ENCODE results near the gene AEN.

Gene AEN

GRCh38 chr15:88623061-88623460 is 1.9 kb downstream of the AEN start:
- 75 to 90% methylated on average over 1 to 2 of the region's 2 CpGs for WGBS, 2 experiments
- H3K9me3 ChIP-seq (ENCODE audit: control insufficient read depth, low read length), result no peaks in the 10 kb centered on the region
- H3K27ac ChIP-seq (ENCODE audit: insufficient read depth, low read depth, low read length, poor library complexity, severe bottlenecking), result no peak overlapping the region
- peaks cover 10% of the 10 kb centered on the region for H3K36me3 ChIP-seq (ENCODE audit: control insufficient read depth, insufficient read depth, low read length)
- no peaks in the 10 kb centered on the region for H3K27me3 ChIP-seq (ENCODE audit: control insufficient read depth, insufficient read depth, low read length, poor library complexity, severe bottlenecking)
- H3K4me1 ChIP-seq (ENCODE audit: control insufficient read depth, insufficient read depth, low read length), result peaks cover 19% of the 10 kb centered on the region
- H3K4me3 ChIP-seq (ENCODE audit: insufficient read depth, low read depth, low read length), result no peak overlapping the region

- Histone ChIP-seq H3K27ac (ENCODE audit: insufficient read depth, low read depth, low read length, poor library complexity, severe bottlenecking) (no peak overlapping the region), H3K27me3 (ENCODE audit: control insufficient read depth, insufficient read depth, low read length, poor library complexity, severe bottlenecking) (no peaks in the 10 kb centered on the region), H3K4me3 (ENCODE audit: insufficient read depth, low read depth, low read length) (no peak overlapping the region), H3K4me1 (ENCODE audit: control insufficient read depth, insufficient read depth, low read length) (peaks cover 19% of the 10 kb centered on the region), H3K36me3 (ENCODE audit: control insufficient read depth, insufficient read depth, low read length) (peaks cover 15% of the 10 kb centered on the region), H3K9me3 (ENCODE audit: control insufficient read depth, low read length) (no peaks in the 10 kb centered on the region)
- 85 to 91% methylated on average over 3 of the region's 3 CpGs for WGBS, 2 experiments
These were observed 2.5 kb downstream of the AEN start for GRCh38 chr15:88623632-88624031.

- Histone ChIP-seq H3K27me3 (ENCODE audit: control insufficient read depth, insufficient read depth, low read length, poor library complexity, severe bottlenecking) (no peaks in the 10 kb centered on the region), H3K9me3 (ENCODE audit: control insufficient read depth, low read length) (no peaks in the 10 kb centered on the region), H3K4me1 (ENCODE audit: control insufficient read depth, insufficient read depth, low read length) (peaks cover 19% of the 10 kb centered on the region), H3K27ac (ENCODE audit: insufficient read depth, low read depth, low read length, poor library complexity, severe bottlenecking) (no peak overlapping the region), H3K4me3 (ENCODE audit: insufficient read depth, low read depth, low read length) (no peak overlapping the region), H3K36me3 (ENCODE audit: control insufficient read depth, insufficient read depth, low read length) (peaks cover 23% of the 10 kb centered on the region)
- WGBS, 2 experiments, result 81 to 83% methylated on average over 19 of the region's 19 CpGs
These were observed 3.2 kb downstream of the AEN start for GRCh38 chr15:88624156-88624970.

GRCh38 chr15:88624971-88625490 is 3.9 kb downstream of the AEN start:
- Histone ChIP-seq H3K9me3 (ENCODE audit: control insufficient read depth, low read length) (no peaks in the 10 kb centered on the region), H3K4me1 (ENCODE audit: control insufficient read depth, insufficient read depth, low read length) (peaks cover 19% of the 10 kb centered on the region), H3K27ac (ENCODE audit: insufficient read depth, low read depth, low read length, poor library complexity, severe bottlenecking) (no peak overlapping the region), H3K4me3 (ENCODE audit: insufficient read depth, low read depth, low read length) (no peak overlapping the region), H3K27me3 (ENCODE audit: control insufficient read depth, insufficient read depth, low read length, poor library complexity, severe bottlenecking) (no peaks in the 10 kb centered on the region), H3K36me3 (ENCODE audit: control insufficient read depth, insufficient read depth, low read length) (peaks cover 29% of the 10 kb centered on the region)
- 82 to 85% methylated on average over 9 of the region's 9 CpGs for WGBS, 2 experiments

- Histone ChIP-seq H3K4me3 (ENCODE audit: insufficient read depth, low read depth, low read length) (no peak overlapping the region), H3K27ac (ENCODE audit: insufficient read depth, low read depth, low read length, poor library complexity, severe bottlenecking) (no peak overlapping the region), H3K36me3 (ENCODE audit: control insufficient read depth, insufficient read depth, low read length) (peaks cover 40% of the 10 kb centered on the region), H3K27me3 (ENCODE audit: control insufficient read depth, insufficient read depth, low read length, poor library complexity, severe bottlenecking) (no peaks in the 10 kb centered on the region), H3K9me3 (ENCODE audit: control insufficient read depth, low read length) (no peaks in the 10 kb centered on the region), H3K4me1 (ENCODE audit: control insufficient read depth, insufficient read depth, low read length) (peaks cover 19% of the 10 kb centered on the region)
- 89 to 91% methylated on average over 23 of the region's 23 CpGs for WGBS, 2 experiments
These were observed 5.0 kb downstream of the AEN start for GRCh38 chr15:88625943-88626741.

- peaks cover 19% of the 10 kb centered on the region for H3K4me1 ChIP-seq (ENCODE audit: control insufficient read depth, insufficient read depth, low read length)
- WGBS, 2 experiments, result 87 to 96% methylated on average over 1 of the region's 1 CpG
- H3K36me3 ChIP-seq (ENCODE audit: control insufficient read depth, insufficient read depth, low read length), result peaks cover 52% of the 10 kb centered on the region
These were observed 6.3 kb downstream of the AEN start for GRCh38 chr15:88627463-88627862.

GRCh38 chr15:88628018-88628654 is 7.0 kb downstream of the AEN start:
- H3K9me3 ChIP-seq (ENCODE audit: control insufficient read depth, low read length), result no peaks in the 10 kb centered on the region
- no peaks in the 10 kb centered on the region for H3K27me3 ChIP-seq (ENCODE audit: control insufficient read depth, insufficient read depth, low read length, poor library complexity, severe bottlenecking)
- H3K27ac ChIP-seq (ENCODE audit: insufficient read depth, low read depth, low read length, poor library complexity, severe bottlenecking), result no peak overlapping the region
- H3K4me1 ChIP-seq (ENCODE audit: control insufficient read depth, insufficient read depth, low read length), result peaks cover 13% of the 10 kb centered on the region
- no peak overlapping the region for H3K4me3 ChIP-seq (ENCODE audit: insufficient read depth, low read depth, low read length)
- H3K36me3 ChIP-seq (ENCODE audit: control insufficient read depth, insufficient read depth, low read length), result peaks cover 53% of the 10 kb centered on the region
- 96 to 97% methylated on average over 4 to 5 of the region's 5 CpGs for WGBS, 2 experiments

More at GRCh38 chr15:88627463-88627862, 6.3 kb downstream of the AEN start:
- Histone ChIP-seq H3K27me3 (ENCODE audit: control insufficient read depth, insufficient read depth, low read length, poor library complexity, severe bottlenecking) (no peaks in the 10 kb centered on the region), H3K27ac (ENCODE audit: insufficient read depth, low read depth, low read length, poor library complexity, severe bottlenecking) (no peak overlapping the region), H3K9me3 (ENCODE audit: control insufficient read depth, low read length) (no peaks in the 10 kb centered on the region), H3K4me3 (ENCODE audit: insufficient read depth, low read depth, low read length) (no peak overlapping the region)

- H3K4me3 ChIP-seq (ENCODE audit: insufficient read depth, low read depth, low read length), result no peak overlapping the region
- no peaks in the 10 kb centered on the region for H3K9me3 ChIP-seq (ENCODE audit: control insufficient read depth, low read length)
- H3K4me1 ChIP-seq (ENCODE audit: control insufficient read depth, insufficient read depth, low read length), result peaks cover 4% of the 10 kb centered on the region
- no peaks in the 10 kb centered on the region for H3K27me3 ChIP-seq (ENCODE audit: control insufficient read depth, insufficient read depth, low read length, poor library complexity, severe bottlenecking)
- H3K36me3 ChIP-seq (ENCODE audit: control insufficient read depth, insufficient read depth, low read length), result peaks cover 57% of the 10 kb centered on the region
- 90 to 91% methylated on average over 16 of the region's 16 CpGs for WGBS, 2 experiments
- H3K27ac ChIP-seq (ENCODE audit: insufficient read depth, low read depth, low read length, poor library complexity, severe bottlenecking), result no peak overlapping the region
These were observed 7.9 kb downstream of the AEN start for GRCh38 chr15:88629071-88629470.

GRCh38 chr15:88630141-88630721 is 9.1 kb downstream of the AEN start:
- Histone ChIP-seq H3K9me3 (ENCODE audit: control insufficient read depth, low read length) (no peaks in the 10 kb centered on the region), H3K4me3 (ENCODE audit: insufficient read depth, low read depth, low read length) (no peak overlapping the region), H3K36me3 (ENCODE audit: control insufficient read depth, insufficient read depth, low read length) (peaks cover 61% of the 10 kb centered on the region), H3K27ac (ENCODE audit: insufficient read depth, low read depth, low read length, poor library complexity, severe bottlenecking) (no peak overlapping the region), H3K4me1 (ENCODE audit: control insufficient read depth, insufficient read depth, low read length) (no peaks in the 10 kb centered on the region), H3K27me3 (ENCODE audit: control insufficient read depth, insufficient read depth, low read length, poor library complexity, severe bottlenecking) (no peaks in the 10 kb centered on the region)
- WGBS, 2 experiments, result 90 to 93% methylated on average over 9 of the region's 9 CpGs

Measured in ectodermal cell (in vitro differentiated cells).